Measurements from ENCODE around the gene ALX4.

ALX4 gene

DNA sequence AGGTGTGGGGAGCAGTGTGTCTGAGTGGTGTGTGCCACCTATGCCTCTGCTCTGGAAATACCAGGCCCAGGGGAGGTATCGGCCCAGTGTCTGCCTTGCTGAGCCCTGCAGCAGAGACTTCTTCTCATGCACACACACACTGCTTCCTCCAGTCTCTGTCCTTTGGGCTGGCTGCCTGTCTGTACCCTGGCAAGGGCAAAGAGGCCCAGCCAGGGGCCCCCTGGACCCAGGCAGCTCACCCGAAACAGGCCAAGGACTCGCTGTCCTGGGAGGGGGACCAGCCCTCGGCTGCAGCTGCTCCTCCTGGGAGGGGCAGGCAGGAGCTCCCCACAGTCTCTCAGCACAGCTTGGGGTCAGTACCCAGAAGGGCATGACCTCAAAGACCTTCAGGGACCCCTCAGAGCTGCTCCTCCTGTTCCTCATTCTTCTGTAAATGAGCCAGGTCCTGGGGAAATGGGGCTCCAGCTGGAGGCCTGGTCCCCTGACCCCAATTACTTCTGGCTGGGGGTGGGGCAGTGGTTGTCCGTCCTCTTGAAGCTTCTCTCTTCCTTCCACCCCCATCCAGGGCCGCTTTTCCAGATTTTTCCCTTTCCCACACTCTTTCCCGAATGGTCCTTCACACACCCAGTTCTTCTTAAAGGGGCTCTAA lies 24.5 kb upstream of the ALX4 start:
- Histone ChIP-seq H4K20me1 (ENCODE audit: insufficient read depth, low read length, poor library complexity, severe bottlenecking) (no peaks in the 10 kb centered on the region), H3K27me3 (ENCODE audit: insufficient read depth, low read length, poor library complexity, severe bottlenecking) (no peaks in the 10 kb centered on the region), H3K4me1 (ENCODE audit: insufficient read depth, low read length, poor library complexity, severe bottlenecking) (no peaks in the 10 kb centered on the region), H3K79me2 (ENCODE audit: insufficient read depth, low read length) (no peaks in the 10 kb centered on the region), H3K4me3 (ENCODE audit: low read length, poor library complexity, severe bottlenecking) (no peak overlapping the region), H3K9me2 (replicated peaks; ENCODE audit: low read depth, low read length) (no peaks in the 10 kb centered on the region), H3K36me3 (ENCODE audit: insufficient read depth, low read length) (no peaks in the 10 kb centered on the region), H2AFZ (ENCODE audit: low read length) (no peak overlapping the region), H3K4me2 (ENCODE audit: low read depth, low read length, poor library complexity, severe bottlenecking) (no peak overlapping the region), H3K9me3 (ENCODE audit: insufficient read depth, low read depth, low read length) (no peaks in the 10 kb centered on the region), H3K9ac (ENCODE audit: low read depth, low read length, poor library complexity, severe bottlenecking) (no peak overlapping the region), H3F3A (ENCODE audit: low read depth) (no peaks in the 10 kb centered on the region)
- TF ChIP-seq EZH2phosphoT487 (IDR thresholded peaks at IDR 0.05; ENCODE audit: borderline replicate concordance): no peak
- TF ChIP-seq, protein P1, sequence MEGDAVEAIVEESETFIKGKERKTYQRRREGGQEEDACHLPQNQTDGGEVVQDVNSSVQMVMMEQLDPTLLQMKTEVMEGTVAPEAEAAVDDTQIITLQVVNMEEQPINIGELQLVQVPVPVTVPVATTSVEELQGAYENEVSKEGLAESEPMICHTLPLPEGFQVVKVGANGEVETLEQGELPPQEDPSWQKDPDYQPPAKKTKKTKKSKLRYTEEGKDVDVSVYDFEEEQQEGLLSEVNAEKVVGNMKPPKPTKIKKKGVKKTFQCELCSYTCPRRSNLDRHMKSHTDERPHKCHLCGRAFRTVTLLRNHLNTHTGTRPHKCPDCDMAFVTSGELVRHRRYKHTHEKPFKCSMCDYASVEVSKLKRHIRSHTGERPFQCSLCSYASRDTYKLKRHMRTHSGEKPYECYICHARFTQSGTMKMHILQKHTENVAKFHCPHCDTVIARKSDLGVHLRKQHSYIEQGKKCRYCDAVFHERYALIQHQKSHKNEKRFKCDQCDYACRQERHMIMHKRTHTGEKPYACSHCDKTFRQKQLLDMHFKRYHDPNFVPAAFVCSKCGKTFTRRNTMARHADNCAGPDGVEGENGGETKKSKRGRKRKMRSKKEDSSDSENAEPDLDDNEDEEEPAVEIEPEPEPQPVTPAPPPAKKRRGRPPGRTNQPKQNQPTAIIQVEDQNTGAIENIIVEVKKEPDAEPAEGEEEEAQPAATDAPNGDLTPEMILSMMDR (conservative IDR thresholded peaks at IDR 0.05; ENCODE audit: low read length): no peak

DNA sequence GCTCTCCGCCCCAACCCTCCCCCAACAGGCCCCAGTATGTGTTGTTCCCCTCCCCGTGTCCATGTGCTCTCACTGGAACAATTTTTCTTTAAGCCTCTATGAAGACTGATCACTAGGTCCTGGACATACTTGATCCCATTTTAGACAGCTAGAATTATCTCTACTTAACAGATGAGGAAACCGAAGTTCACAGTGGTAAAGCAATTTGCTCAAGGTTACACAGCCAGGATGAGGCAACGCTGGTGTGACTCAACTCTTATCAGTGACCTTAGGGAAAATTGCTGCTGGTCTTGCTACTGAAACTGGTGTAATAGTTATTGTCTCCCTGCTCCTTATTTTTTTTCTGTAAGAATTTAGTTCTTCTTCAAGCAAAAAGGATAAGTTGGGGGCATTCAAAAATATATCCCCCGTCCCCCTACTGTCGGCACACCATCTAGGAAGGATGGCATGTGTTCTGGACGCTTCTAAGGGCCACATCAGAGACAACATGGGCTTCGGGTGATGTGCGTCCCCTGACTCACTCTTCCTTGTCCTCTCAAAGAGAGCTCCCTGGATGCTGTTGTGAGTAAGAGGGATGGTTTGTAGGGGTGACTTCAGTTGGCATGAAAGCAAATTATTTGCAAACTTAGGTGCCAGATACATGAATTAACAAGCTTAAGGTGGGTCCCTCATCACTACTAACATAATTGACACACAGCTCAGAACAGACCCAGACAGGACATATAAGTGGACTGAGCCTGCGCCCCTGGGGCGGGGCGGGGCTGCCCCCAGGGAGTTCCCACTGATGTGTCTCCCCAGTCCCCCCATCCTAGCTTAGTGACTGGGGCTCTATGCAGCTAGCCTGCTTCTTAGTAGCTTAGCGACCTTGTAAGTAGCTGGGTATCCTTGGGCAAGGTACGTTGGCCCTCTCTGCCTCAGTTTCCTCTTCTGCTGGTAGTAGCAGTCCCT lies 23.6 kb upstream of the ALX4 start:
- Histone ChIP-seq H3K27me3 (ENCODE audit: insufficient read depth, low read length, poor library complexity, severe bottlenecking) (no peaks in the 10 kb centered on the region), H3K4me2 (ENCODE audit: low read depth, low read length, poor library complexity, severe bottlenecking) (no peak overlapping the region)

DNA sequence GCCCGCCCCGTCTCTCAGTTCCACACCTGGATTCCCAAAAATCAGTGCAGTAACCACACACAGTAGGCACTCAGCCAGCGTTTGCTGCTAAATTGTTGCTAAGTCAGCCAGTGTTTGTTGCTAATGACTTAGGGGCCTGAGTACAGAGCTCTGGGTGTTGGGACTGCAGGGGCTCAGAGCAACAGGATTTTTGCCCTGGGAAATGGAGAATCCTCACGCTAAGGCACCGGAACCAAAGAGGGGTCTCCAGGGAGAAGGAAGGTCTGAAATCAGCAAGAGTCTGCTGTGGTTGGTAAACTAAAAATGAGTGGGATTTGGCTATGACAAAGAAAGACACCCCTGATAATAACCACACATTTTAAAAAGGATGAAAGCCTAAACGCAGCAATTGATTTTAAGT lies 22.7 kb upstream of the ALX4 start:
- H3K9ac ChIP-seq (ENCODE audit: low read depth, low read length, poor library complexity, severe bottlenecking): no peak overlapping the region
- no peaks in the 10 kb centered on the region for H3F3A ChIP-seq (ENCODE audit: low read depth)
- H3K27me3 ChIP-seq (ENCODE audit: insufficient read depth, low read length, poor library complexity, severe bottlenecking): no peaks in the 10 kb centered on the region
- no peaks in the 10 kb centered on the region for H3K36me3 ChIP-seq (ENCODE audit: insufficient read depth, low read length)
- H2AFZ ChIP-seq (ENCODE audit: low read length): no peak overlapping the region
- H3K79me2 ChIP-seq (ENCODE audit: insufficient read depth, low read length): no peaks in the 10 kb centered on the region
- H3K9me2 ChIP-seq (replicated peaks; ENCODE audit: low read depth, low read length): no peaks in the 10 kb centered on the region
- no peaks in the 10 kb centered on the region for H3K4me1 ChIP-seq (ENCODE audit: insufficient read depth, low read length, poor library complexity, severe bottlenecking)
- no peaks in the 10 kb centered on the region for H3K9me3 ChIP-seq (ENCODE audit: insufficient read depth, low read depth, low read length)
- H3K4me3 ChIP-seq (ENCODE audit: low read length, poor library complexity, severe bottlenecking): no peak overlapping the region
- TF ChIP-seq EZH2phosphoT487 (IDR thresholded peaks at IDR 0.05; ENCODE audit: borderline replicate concordance): no peak
- TF ChIP-seq, protein P1 (conservative IDR thresholded peaks at IDR 0.05; ENCODE audit: low read length): no peak
- H3K4me2 ChIP-seq (ENCODE audit: low read depth, low read length, poor library complexity, severe bottlenecking): no peak overlapping the region
- no peaks in the 10 kb centered on the region for H4K20me1 ChIP-seq (ENCODE audit: insufficient read depth, low read length, poor library complexity, severe bottlenecking)

More for the DNA sequence above, 23.6 kb upstream of the ALX4 start:
- Histone ChIP-seq H3K9ac (ENCODE audit: low read depth, low read length, poor library complexity, severe bottlenecking) (no peak overlapping the region), H3K36me3 (ENCODE audit: insufficient read depth, low read length) (no peaks in the 10 kb centered on the region), H3F3A (ENCODE audit: low read depth) (no peaks in the 10 kb centered on the region), H2AFZ (ENCODE audit: low read length) (no peak overlapping the region), H3K4me3 (ENCODE audit: low read length, poor library complexity, severe bottlenecking) (no peak overlapping the region), H3K4me1 (ENCODE audit: insufficient read depth, low read length, poor library complexity, severe bottlenecking) (no peaks in the 10 kb centered on the region), H3K9me2 (replicated peaks; ENCODE audit: low read depth, low read length) (no peaks in the 10 kb centered on the region), H3K79me2 (ENCODE audit: insufficient read depth, low read length) (no peaks in the 10 kb centered on the region), H3K9me3 (ENCODE audit: insufficient read depth, low read depth, low read length) (no peaks in the 10 kb centered on the region), H4K20me1 (ENCODE audit: insufficient read depth, low read length, poor library complexity, severe bottlenecking) (no peaks in the 10 kb centered on the region)
- TF ChIP-seq EZH2phosphoT487 (IDR thresholded peaks at IDR 0.05; ENCODE audit: borderline replicate concordance): no peak

Measured in Loucy (cell line).